Ramos (cell line): ENCODE data around the gene FAM13A.
"Not testable (repeated sequence)": the region's sequence is repeated elsewhere in the genome, so short reads cannot be mapped to it uniquely, and the experiment has no call there.

Source experiments
- in situ Hi-C: fragments of 300-500 bp; cut with MboI; formaldehyde crosslinking; loops from one replicate; pipeline ENCODE4 v1.14.3; 2022; ENCODE audit warnings: low sequenced_read_pairs; ENCODE audit not compliant: unreplicated experiment

Gene FAM13A

GRCh38 chr4:89044147-89044900 is 12.7 kb downstream of the FAM13A start:
- in situ Hi-C loops = loop anchor here (25.0 kb wide), 1 partner anchor 832 kb away; no protein-coding TSS in a partner anchor

- in situ Hi-C loops = loop anchor here (25.0 kb wide), 1 partner anchor 830 kb away; no protein-coding TSS in a partner anchor
Observed at GRCh38 chr4:89042055-89042454, 14.9 kb downstream of the FAM13A start.

GRCh38 chr4:89039730-89040338 is 17.2 kb downstream of the FAM13A start:
- in situ Hi-C loops = loop anchor here (25.0 kb wide), 1 partner anchor 828 kb away; no protein-coding TSS in a partner anchor

GRCh38 chr4:89036535-89036934 is 20.4 kb downstream of the FAM13A start:
- in situ Hi-C loops = loop anchor here (25.0 kb wide), 1 partner anchor 824 kb away; no protein-coding TSS in a partner anchor

GRCh38 chr4:89031272-89031671 is 25.7 kb downstream of the FAM13A start:
- in situ Hi-C loops = loop anchor here (25.0 kb wide), 1 partner anchor 819 kb away; no protein-coding TSS in a partner anchor

GRCh38 chr4:89029591-89029990 is 27.4 kb downstream of the FAM13A start:
- in situ Hi-C loops = loop anchor here (5.0 to 25.0 kb wide), 2 partner anchors 492 to 817 kb away; no protein-coding TSS in a partner anchor

- in situ Hi-C loops = loop anchor here (5.0 to 25.0 kb wide), 2 partner anchors 489 to 814 kb away; no protein-coding TSS in a partner anchor
Observed at GRCh38 chr4:89026542-89026941, 30.4 kb downstream of the FAM13A start.

GRCh38 chr4:89024051-89024675 is 32.8 kb downstream of the FAM13A start:
- in situ Hi-C loops = no loop called here

- in situ Hi-C loops = no loop called here
Observed at GRCh38 chr4:89023140-89023539, 33.8 kb downstream of the FAM13A start.

GRCh38 chr4:89022426-89023128 is 34.4 kb downstream of the FAM13A start:
- in situ Hi-C loops = no loop called here

- in situ Hi-C loops = no loop called here
Observed at GRCh38 chr4:89021684-89022083, 35.3 kb downstream of the FAM13A start.

GRCh38 chr4:89021062-89021461 is 35.9 kb downstream of the FAM13A start:
- in situ Hi-C loops = no loop called here

- in situ Hi-C loops = not testable (repeated sequence)
Observed at GRCh38 chr4:89014897-89015296, 42.1 kb downstream of the FAM13A start.

GRCh38 chr4:89009761-89010369 is 47.1 kb downstream of the FAM13A start:
- in situ Hi-C loops = no loop called here

GRCh38 chr4:89009115-89009514 is 47.9 kb downstream of the FAM13A start:
- in situ Hi-C loops = no loop called here

- in situ Hi-C loops = no loop called here
Observed at GRCh38 chr4:89008166-89008565, 48.8 kb downstream of the FAM13A start.

- in situ Hi-C loops = no loop called here
Observed at GRCh38 chr4:89007338-89007939, 49.5 kb downstream of the FAM13A start.

GRCh38 chr4:89006307-89006706 is 50.7 kb downstream of the FAM13A start:
- in situ Hi-C loops = no loop called here

GRCh38 chr4:89005066-89005465 is 51.9 kb downstream of the FAM13A start:
- in situ Hi-C loops = not testable (repeated sequence)
